ENCODE results near the gene PTPRC. TPM values are rescaled to one million over a fixed set of nuclear protein-coding genes. Genes with fewer than 3 reads are reported as not detected.

The PTPRC gene
- total RNA-seq, 1 experiment from 2014 or later: not detected

DNA sequence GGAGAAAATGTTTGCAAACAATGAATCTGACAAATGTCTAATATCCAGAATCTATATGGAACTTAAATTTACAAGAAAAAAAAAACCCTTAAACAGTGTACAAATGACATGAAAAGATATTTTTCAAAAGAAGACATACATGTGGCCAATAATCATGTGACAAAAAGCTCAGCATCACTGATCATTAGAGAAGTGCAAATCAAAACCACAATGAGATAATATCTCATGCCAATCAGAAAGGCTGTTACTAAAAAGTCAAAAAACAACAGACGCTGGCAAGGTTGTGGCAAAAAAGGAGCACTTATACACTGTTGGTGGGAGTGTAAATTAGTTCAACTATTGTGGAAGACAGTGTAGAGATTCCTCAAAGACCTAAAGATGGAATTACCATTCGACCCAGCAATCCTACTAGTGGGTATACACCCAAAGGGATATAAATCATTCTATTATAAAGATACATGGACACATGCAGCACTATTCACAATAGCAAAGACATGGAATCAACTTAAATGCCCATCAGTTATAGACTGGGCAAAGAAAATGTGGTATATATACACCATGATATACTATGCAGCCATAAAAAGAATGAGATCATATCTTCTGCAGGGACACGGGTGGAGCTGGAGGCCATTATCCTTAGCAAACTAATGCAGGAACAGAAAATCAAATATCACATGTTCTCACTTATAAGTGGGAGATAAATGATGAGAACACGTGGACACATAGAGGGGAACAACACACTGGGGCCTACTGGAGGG, 123.2 kb downstream of the PTPRC start:
- DNase-seq (ENCODE audit: low spot score): no peak
- Histone ChIP-seq H3K36me3 (ENCODE audit: insufficient read depth, low read length, poor library complexity, severe bottlenecking) (no peaks in the 10 kb centered on the region), H3K4me3 (ENCODE audit: low read depth, low read length, poor library complexity, severe bottlenecking) (no peak overlapping the region), H3K27ac (ENCODE audit: low read depth, low read length, poor library complexity, severe bottlenecking) (no peak overlapping the region), H3K9me3 (ENCODE audit: low read depth, low read length, poor library complexity, severe bottlenecking) (peaks cover 7% of the 10 kb centered on the region), H3K4me1 (ENCODE audit: insufficient read depth, low read length, poor library complexity, severe bottlenecking) (peaks cover 30% of the 10 kb centered on the region), H3K27me3 (replicated peaks; ENCODE audit: insufficient read depth, low read depth, low read length, poor library complexity) (no peaks in the 10 kb centered on the region)
- no peak for TF ChIP-seq EZH2 (IDR thresholded peaks at IDR 0.05; ENCODE audit: borderline replicate concordance, low read depth, low read length, poor library complexity, severe bottlenecking)
- TF ChIP-seq CTCF (conservative IDR thresholded peaks at IDR 0.05; ENCODE audit: low read depth, low read length): no peak
- intact Hi-C loops (cut with micrococcal nuclease; ENCODE audit: unreplicated experiment): loop anchor here (2.0 kb wide), 1 partner anchor 399 kb away; no protein-coding TSS in a partner anchor
- CTCF ChIA-PET: interaction anchor here (0.5 kb wide), 1 partner anchor 463 kb away, joined by 5 read pairs; no protein-coding TSS in a partner anchor
- no TSS peak for BruUV-seq (replicated peaks)
- POLR2A ChIA-PET (ENCODE audit: low non-redundant PET): no interaction called here

- Histone ChIP-seq H3K27ac (ENCODE audit: low read depth, low read length, poor library complexity, severe bottlenecking) (peak overlapping the region; percentile 73), H3K4me1 (ENCODE audit: insufficient read depth, low read length, poor library complexity, severe bottlenecking) (peaks cover 27% of the 10 kb centered on the region), H3K36me3 (ENCODE audit: insufficient read depth, low read length, poor library complexity, severe bottlenecking) (no peaks in the 10 kb centered on the region), H3K9me3 (ENCODE audit: low read depth, low read length, poor library complexity, severe bottlenecking) (peaks cover 7% of the 10 kb centered on the region), H3K27me3 (replicated peaks; ENCODE audit: insufficient read depth, low read depth, low read length, poor library complexity) (no peaks in the 10 kb centered on the region), H3K4me3 (ENCODE audit: low read depth, low read length, poor library complexity, severe bottlenecking) (no peak overlapping the region)
- no peak for TF ChIP-seq EZH2 (IDR thresholded peaks at IDR 0.05; ENCODE audit: borderline replicate concordance, low read depth, low read length, poor library complexity, severe bottlenecking)
- no peak for TF ChIP-seq CTCF (conservative IDR thresholded peaks at IDR 0.05; ENCODE audit: low read depth, low read length)
- intact Hi-C loops (cut with micrococcal nuclease; ENCODE audit: unreplicated experiment): loop anchor here (2.0 kb wide), 1 partner anchor 397 kb away; no protein-coding TSS in a partner anchor
- BruUV-seq (replicated peaks): no TSS peak
- ChIA-PET POLR2A (ENCODE audit: low non-redundant PET) (interaction anchor here (0.6 kb wide), 1 partner anchor 549 kb away, joined by 4 read pairs; no protein-coding TSS in a partner anchor), CTCF (no interaction called here)
- peak; percentile 67 for DNase-seq (ENCODE audit: low spot score)
Observed at GRCh38 chr1:198763298-198763714, 124.5 kb downstream of the PTPRC start.

GRCh38 chr1:198764748-198765147, 125.9 kb downstream of the PTPRC start:
- H3K4me3 ChIP-seq (ENCODE audit: low read depth, low read length, poor library complexity, severe bottlenecking): no peak overlapping the region
- no peak for DNase-seq (ENCODE audit: low spot score)
- BruUV-seq (replicated peaks): no TSS peak
- no peaks in the 10 kb centered on the region for H3K27me3 ChIP-seq (replicated peaks; ENCODE audit: insufficient read depth, low read depth, low read length, poor library complexity)
- ChIA-PET POLR2A (ENCODE audit: low non-redundant PET) (no interaction called here), CTCF (no interaction called here)
- peaks cover 22% of the 10 kb centered on the region for H3K4me1 ChIP-seq (ENCODE audit: insufficient read depth, low read length, poor library complexity, severe bottlenecking)
- H3K36me3 ChIP-seq (ENCODE audit: insufficient read depth, low read length, poor library complexity, severe bottlenecking): no peaks in the 10 kb centered on the region
- intact Hi-C loops (cut with micrococcal nuclease; ENCODE audit: unreplicated experiment): no loop called here
- TF ChIP-seq CTCF (conservative IDR thresholded peaks at IDR 0.05; ENCODE audit: low read depth, low read length): no peak
- no peak for TF ChIP-seq EZH2 (IDR thresholded peaks at IDR 0.05; ENCODE audit: borderline replicate concordance, low read depth, low read length, poor library complexity, severe bottlenecking)
- H3K27ac ChIP-seq (ENCODE audit: low read depth, low read length, poor library complexity, severe bottlenecking): no peak overlapping the region
- H3K9me3 ChIP-seq (ENCODE audit: low read depth, low read length, poor library complexity, severe bottlenecking): peaks cover 7% of the 10 kb centered on the region

All from A673 (cell line).